NCI-H748 (cell line): ENCODE data around the gene FAM222B.
A peak's percentile ranks its signal among the peaks of the same experiment; 100 is the strongest.

ENCODE experiments used
- DNase-seq: peaks from one replicate; lab custom pipeline; 2025; ENCODE audit not compliant: unreplicated experiment; lab: John Stamatoyannopoulos, UW

Gene FAM222B

DNA sequence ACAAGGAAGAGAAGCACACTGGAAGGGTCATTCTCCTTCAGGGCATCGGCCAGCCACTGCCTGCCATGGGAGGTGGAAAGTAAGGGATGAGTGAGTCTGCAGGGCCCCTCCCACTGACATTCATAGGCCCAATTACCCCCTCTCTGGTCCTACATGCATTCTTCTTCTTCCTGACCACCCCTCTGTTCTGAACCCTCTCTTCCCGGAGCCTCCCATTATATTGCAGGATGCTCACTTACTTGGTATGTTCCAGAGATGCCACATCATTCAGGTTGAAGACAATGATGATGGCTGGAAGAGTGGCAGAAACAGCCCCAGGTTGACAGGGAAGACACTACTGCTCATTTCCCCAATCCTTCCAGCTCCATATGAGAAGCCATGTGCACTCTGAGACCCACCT lies 127.4 kb downstream of the FAM222B start:
- DNase-seq: no peak

- DNase-seq: no peak
Observed at GRCh38 chr17:28714281-28714680, 128.3 kb downstream of the FAM222B start.

GRCh38 chr17:28712705-28713415 lies 129.7 kb downstream of the FAM222B start:
- DNase-seq: no peak

- no peak for DNase-seq
Observed at GRCh38 chr17:28712032-28712704, 130.4 kb downstream of the FAM222B start.

DNA sequence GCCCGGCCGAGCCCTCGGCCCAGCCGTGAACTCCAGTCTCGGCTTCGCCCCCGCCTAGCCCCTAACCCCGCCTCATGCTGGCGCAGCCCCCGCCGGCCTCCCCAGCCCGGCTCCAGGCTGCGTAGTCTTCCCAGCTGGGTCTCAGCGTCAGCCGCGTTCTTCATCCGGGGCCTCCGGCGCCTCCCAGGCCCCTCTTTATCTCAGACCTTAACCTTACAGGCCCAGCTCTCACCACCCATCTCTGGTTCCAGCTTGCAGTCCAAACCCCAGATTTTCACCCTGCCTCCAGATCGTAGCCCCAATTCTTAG lies 130.9 kb downstream of the FAM222B start, which contains the start of gene PROCA1:
PROCA1 (minus strand) TSS at position 166 of the 309 bp plus-strand sequence. CDS start 228 bp downstream, outside the sequence.
- DNase-seq: no peak

GRCh38 chr17:28710861-28711722 lies 131.5 kb downstream of the FAM222B start:
- DNase-seq: peak; percentile 97

- DNase-seq: no peak
Observed at GRCh38 chr17:28707339-28707720, 135.3 kb downstream of the FAM222B start.

GRCh38 chr17:28706471-28707338 lies 135.9 kb downstream of the FAM222B start:
- no peak for DNase-seq
